CD4-positive, alpha-beta T cell treated with Interleukin-17A for 1 hour (primary cell): ENCODE results near the gene DENND1C.

Source experiments
- DNase-seq: peaks from one replicate; pipeline ENCODE4 v3.0.0-alpha.2; 2020

DENND1C gene

GRCh38 chr19:6476896-6477431, 4.6 kb downstream of the DENND1C start:
- no peak for DNase-seq

GRCh38 chr19:6476155-6476895, 5.3 kb downstream of the DENND1C start:
- peak; percentile 77 for DNase-seq

GRCh38 chr19:6475321-6476108, 6.1 kb downstream of the DENND1C start:
- no peak for DNase-seq

- DNase-seq: no peak
These were observed 7.9 kb downstream of the DENND1C start for GRCh38 chr19:6473647-6474046.

DNA sequence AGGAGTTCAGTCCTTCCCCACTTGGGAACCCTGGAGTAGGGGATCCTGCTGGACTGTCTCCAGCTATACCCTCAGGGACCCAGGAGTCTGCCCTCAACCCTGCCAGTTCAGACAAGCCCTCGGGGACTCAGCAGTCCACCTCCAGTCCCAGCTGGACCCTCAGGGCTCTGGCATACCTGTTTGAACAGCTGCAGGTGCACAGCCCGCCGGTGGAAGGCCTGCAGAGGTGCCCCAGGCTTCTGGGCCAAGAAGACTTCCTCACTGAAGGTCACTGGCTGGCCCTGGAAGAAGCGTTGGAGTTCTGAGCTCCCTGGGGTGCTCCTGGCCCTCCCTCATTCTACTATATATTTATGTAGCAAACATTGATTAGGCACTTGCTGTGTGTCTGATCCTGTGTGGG, 8.9 kb downstream of the DENND1C start:
- DNase-seq: no peak

DNA sequence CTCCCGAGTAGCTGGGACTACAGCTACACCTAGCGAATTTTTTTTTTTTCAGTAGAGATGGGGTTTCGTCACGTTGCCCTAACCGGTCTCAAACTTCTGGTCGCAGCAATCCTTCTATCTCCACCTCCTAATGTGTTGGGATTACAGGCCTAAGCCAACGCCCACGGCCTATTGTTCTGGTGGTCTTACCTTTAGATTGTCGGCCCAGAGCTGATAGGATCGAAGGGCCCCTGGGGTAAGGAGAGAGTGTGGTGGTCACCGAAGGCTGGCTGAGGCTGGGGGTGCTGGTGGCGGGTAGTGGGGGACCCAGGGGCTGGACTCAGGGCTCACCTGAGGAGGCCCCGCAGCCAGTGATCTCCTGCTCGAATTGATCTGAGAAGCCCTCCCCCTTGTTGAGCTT, 10.5 kb downstream of the DENND1C start:
- no peak for DNase-seq

DNA sequence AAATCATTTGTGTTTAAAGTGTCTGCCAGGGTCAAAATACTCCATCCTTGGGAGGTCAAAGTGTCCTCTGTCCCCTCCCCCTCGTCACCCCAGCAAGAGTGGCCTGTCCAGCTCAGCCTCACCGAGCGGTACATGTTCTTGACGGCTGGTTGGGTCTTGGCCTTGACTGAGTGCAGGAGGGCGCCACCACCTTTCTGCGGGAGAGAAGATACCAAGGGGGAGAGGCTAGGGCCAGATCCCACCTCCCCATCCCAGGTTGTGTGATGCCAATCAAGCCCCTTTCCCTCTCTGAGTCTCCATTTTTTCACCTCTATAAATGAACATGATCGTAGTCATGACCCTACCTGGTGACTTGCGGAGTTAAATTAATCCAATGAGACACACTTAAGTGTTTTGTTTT, 11.4 kb downstream of the DENND1C start:
- no peak for DNase-seq

GRCh38 chr19:6467384-6467783, 14.2 kb downstream of the DENND1C start:
- no peak for DNase-seq

GRCh38 chr19:6466526-6467248, 14.9 kb downstream of the DENND1C start:
- no peak for DNase-seq

GRCh38 chr19:6465663-6466062, 15.9 kb downstream of the DENND1C start:
- no peak for DNase-seq

- DNase-seq: no peak
These were observed 16.6 kb downstream of the DENND1C start for GRCh38 chr19:6465006-6465405.

DNA sequence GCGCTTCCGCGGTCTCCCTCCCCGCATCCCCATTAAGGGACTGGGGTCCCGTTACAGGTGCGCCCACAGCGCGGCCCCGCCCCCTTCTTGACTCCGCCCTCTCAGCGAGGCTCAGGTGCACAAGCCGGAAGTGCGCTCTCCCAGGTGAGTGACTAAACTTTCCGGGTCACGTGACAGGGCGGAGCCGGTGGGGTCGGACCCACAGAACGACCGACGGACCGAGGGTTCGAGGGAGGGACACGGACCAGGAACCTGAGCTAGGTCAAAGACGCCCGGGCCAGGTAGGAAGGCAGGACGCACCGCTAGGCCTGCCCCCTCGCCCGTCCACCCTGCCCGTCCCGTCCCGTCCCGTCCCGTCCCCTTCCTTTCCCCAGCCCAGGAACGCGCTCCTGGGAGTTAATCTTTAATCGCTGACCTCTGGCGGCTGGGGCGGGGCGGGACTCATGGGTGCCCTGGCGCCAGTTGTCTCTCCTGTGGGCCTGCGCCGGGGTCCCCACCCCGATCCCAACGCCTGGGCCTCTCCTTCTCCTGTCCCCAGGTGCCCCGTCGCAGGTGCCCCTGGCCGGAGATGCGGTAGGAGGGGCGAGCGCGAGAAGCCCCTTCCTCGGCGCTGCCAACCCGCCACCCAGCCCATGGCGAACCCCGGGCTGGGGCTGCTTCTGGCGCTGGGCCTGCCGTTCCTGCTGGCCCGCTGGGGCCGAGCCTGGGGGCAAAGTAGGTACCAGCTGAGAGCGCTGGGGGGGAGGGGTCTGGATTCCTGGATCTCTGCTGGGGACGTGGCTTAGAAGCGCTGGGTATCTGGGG, 17.3 kb downstream of the DENND1C start, which contains the start of gene CRB3:
CRB3 (plus strand) TSS at position 202 of the 804 bp plus-strand sequence; CDS start at position 633, 431 bp downstream.
- peak; percentile 67 for DNase-seq

DNA sequence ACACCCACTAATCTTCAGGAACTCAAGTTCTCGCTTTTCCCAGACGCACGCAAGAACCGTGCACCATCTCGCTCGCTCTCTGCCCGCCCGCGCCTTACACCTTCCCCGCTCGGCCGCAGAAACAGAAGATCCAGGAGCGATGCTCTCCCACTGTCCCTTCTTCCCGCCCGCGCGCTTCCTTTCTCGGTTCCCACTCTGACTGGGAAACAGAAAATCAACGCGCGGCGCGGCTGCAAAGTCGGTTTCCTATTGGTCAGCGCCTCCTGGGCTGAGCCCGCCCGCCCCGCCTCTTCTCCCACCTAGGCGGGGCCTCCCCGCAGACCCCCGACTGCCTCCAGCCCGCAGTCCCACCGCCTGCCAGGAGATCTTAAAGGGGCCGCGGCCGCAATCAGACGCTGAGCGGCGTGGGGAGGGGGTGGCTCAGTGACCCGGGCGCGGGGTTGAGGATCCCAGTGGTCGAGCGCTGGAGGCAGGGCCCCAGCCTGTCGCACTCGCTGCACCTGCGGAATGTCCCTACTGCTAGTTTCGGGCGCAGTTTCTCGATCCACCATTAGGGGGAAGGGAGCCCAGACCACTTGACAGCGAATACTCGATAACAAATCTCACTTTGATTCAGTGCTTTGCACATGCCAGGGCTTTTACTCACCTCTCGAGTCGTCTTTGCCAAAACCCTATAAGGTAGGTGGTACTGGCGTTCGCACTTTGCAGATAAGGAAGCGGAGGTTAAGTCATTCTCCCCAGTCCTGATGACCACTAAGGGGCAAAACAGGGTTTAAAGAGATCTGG, 21.3 kb downstream of the DENND1C start:
- DNase-seq: peak; percentile 98

DNA sequence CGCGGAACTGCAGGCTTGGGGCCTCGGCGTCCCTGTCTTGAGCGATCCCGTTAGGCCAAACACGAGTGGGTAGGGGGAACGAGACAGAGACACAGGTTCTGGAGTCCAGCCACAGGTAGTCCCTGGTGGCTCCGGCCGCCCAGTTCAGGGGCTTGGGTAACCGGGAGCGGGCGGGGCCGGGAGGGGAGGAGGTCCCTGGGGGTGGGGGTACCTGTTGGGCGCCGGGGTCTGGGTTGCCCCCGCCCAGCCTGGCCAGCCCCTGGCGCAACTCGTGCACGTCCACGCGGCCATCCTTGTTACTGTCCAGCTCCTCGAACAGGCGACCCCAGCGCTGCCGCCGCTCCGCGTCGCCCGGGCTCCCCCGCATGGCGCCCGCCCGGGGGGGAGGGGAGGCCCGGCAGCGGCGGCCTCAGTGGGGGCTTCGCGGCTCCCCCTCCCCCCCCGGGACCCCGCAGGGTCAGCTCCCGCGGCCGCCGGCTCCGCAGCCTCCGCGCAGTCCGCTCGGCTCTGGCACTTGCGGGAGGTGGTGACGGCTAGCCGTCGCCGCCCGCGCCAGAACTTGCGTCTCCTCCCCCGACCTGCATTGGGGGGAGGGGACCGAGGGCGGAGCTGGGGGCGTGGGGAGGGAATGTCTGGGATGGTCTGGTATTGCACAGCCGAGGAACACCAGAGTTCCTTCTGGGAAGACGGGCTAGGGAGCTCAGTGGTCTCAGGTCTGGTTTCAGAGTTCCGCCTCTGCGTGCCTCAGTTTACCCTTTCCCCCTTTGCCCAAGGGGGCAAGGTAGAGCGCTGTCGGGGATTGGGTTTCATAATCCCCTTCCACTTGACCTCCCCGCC, 22.1 kb downstream of the DENND1C start, which contains the start of gene SLC25A23:
SLC25A23 (minus strand) TSS at position 531 of the 837 bp plus-strand sequence; CDS start at position 367, 164 bp downstream.
- peak; percentile 64 for DNase-seq

- DNase-seq: no peak
These were observed 22.8 kb downstream of the DENND1C start for GRCh38 chr19:6458695-6459261.

- DNase-seq: no peak
These were observed 23.5 kb downstream of the DENND1C start for GRCh38 chr19:6457958-6458694.

GRCh38 chr19:6455924-6456323, 25.7 kb downstream of the DENND1C start:
- DNase-seq: no peak

DNA sequence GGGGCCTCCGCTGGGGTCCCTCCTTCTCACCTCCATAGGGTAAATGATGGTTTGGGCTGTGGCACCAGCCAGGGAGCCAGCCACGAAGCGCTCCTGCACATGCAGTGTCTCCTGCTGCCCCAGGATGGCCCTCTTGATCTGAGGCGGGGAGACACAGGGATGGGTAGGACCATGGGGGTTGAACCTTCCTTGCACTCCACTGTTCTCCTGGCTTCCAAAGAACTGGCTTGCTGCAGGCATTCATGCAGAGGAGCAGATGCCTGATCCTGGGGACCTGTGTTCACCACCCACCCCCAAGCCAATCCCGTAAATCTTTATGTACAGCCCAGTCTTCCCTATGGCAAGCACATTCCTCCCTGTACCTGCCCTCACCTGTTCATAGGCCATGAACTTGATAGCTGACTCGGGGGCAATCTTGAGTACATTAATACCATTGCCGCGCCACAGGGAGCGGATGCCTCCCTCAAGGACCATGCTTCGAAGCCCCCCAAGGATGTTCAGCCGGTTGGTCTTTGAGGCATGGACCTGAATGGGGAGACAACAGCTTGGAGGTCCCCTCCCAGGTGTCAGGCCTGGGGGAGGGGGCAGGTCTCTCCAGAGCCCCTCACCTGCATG, 27.5 kb downstream of the DENND1C start:
- DNase-seq: no peak

DNA sequence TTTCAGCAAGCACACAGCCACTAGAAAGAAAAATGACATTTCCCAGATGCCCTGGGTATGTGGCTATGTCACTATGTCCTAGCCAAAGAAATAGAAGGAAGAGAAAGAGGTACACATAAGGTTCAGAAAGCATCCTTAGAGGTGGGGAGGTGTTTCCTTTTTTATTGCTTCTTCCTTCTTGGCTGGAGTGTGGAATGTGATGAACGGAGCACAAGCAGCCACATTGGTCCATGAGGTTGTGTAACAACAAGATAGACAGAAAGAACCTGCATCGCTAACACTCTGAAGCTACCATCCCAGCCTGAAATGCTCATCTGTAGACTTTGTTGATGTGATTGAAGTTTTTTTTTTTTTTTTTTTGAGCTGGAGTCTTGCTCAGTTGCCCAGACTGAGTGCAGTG, 28.7 kb downstream of the DENND1C start:
- no peak for DNase-seq
